Heart right ventricle (tissue), 16 donors: ENCODE results near the gene PROK1. TPM values are rescaled to one million over a fixed set of nuclear protein-coding genes. Genes with fewer than 3 reads are reported as not detected.

Experiments used
- ATAC-seq, 8 donors: fragments of 200-7000 bp; cut with Tn5 transposase; one replicate each; pipeline ENCODE4 v1.9.1; 2020; ENCODE audit warnings: mild to moderate bottlenecking in 8 of 8, moderate library complexity in 8 of 8, moderate number of reproducible peaks in 1 of 8
- DNase-seq, 2 donors: peaks; one replicate each; pipeline ENCODE4 v3.0.0-alpha.2; 2020
- H3K27ac ChIP-seq, 10 donors: fragments of 200-600 bp; sonication (generic) in 2 of 10; one replicate each; pipeline versions ENCODE4 v1.5.0 to v1.8.0; 2020 to 2022; ENCODE audit warnings: mild to moderate bottlenecking in 3 of 10
- H3K27me3 ChIP-seq, 7 donors: fragments of 200-600 bp; one replicate each; pipeline ENCODE4 v1.8.0; 2021 to 2022; ENCODE audit warnings: mild to moderate bottlenecking in 2 of 7
- H3K36me3 ChIP-seq, 9 donors: fragments of 200-600 bp; sonication (generic) in 1 of 9; one replicate each; pipeline versions ENCODE4 v1.5.0 to v1.8.0; 2020 to 2022; ENCODE audit warnings: mild to moderate bottlenecking in 2 of 9
- H3K4me1 ChIP-seq, 9 donors: fragments of 200-600 bp; sonication (generic) in 1 of 9; one replicate each; pipeline versions ENCODE4 v1.5.0 to v1.8.0; 2020 to 2022; ENCODE audit warnings: mild to moderate bottlenecking in 4 of 9
- H3K4me3 ChIP-seq, 10 donors: fragments of 200-600 bp; sonication (generic) in 2 of 10; one replicate each; pipeline versions ENCODE4 v1.5.0 to v1.8.0; 2020 to 2022; ENCODE audit warnings: mild to moderate bottlenecking in 7 of 10, moderate library complexity in 2 of 10
- H3K9me3 ChIP-seq, 11 donors: fragments of 200-600 bp in 10 of 11; sonication (generic) in 2 of 11; one replicate each; pipeline versions ENCODE4 v1.5.0 to v1.8.0; 2013 to 2022; ENCODE audit warnings: mild to moderate bottlenecking in 2 of 11, control low read depth in 1 of 11, moderate library complexity in 1 of 11
- WGBS, 2 donors: extraction: QIAGEN DNeasy Blood & Tissue Kit; methylation state at CpG; one replicate each; pipeline ENCODE4 v1.1.7; 2013; ENCODE audit warnings: inconsistent platforms in 1 of 2; 5-methylcytosine and 5-hydroxymethylcytosine counted together
- intact Hi-C, 10 donors: fragments of 100-400 bp; cut with DNase I; formaldehyde crosslinking; loops; one replicate each; pipeline versions ENCODE4 v1.11.1 to v1.14.2; 2022
- polyA plus RNA-seq, 2 donors: library from polyadenylated mRNA; stranded (reverse); fragments of 200-250 nt; gene quantifications; one replicate each; pipeline ENCODE4 v1.2.3, GENCODE V29; 2013
- total RNA-seq, 10 donors: library from RNA; stranded (reverse); fragmentation: NEBNext Ultra II Directional in 3 of 10; extraction: Animal tissue kit (Norgen Biotek cat#: 25700) in 3 of 10; gene quantifications; one replicate each; pipeline versions ENCODE4 v1.2.1 to v1.2.4, GENCODE V29; 2021 to 2023
- TF ChIP-seq, protein P1 (sequence below), 9 donors: fragments of 200-600 bp; sonication (generic) in 2 of 9; IDR thresholded peaks; one replicate each; pipeline versions ENCODE4 v1.5.0 to v1.8.0; 2021 to 2022; ENCODE audit warnings: antibody characterized with exemption in 9 of 9, mild to moderate bottlenecking in 5 of 9, moderate library complexity in 1 of 9
- donor health status: Arrhythmogenic right ventricular cardiomyopathy.
- donor health status: ischemic (EF 13 %, LVEDD 7.1; RV severe dilation, severe dysfunction).
- donor health status: healthy with polysubstance abuse.
- donor health status: DM: no; HTN: yes; CAD: no.
- donor health status: DM: no; HTN: no; CAD: no.
- donor health status: ischemic (EF 25% LVEDD 6.9; RV normal size, moderate dysfunction).
- donor health status: ischemic (EF 25% LVEDD 5.7; RV mildly dilated, moderate dysfunction).
- donor health status: healthy.
- donor health status: DM: yes; HTN: yes; CAD: no.
- donor health status: Ischemic cardiomyopathy.
- donor health status: ischemic (EF 35%, LVEDD 5.7; RV mildly dilated, moderate dysfunction).
- donor health status: nonischemic (EF 11% LVEDD 7.7; RV severe dilation, severe dysfunction).
- donor health status: DM: yes; HTN: yes; CAD: no.
- donor health status: PGD.
- donor health status: ischemic (EF 29% LVEDD 5.4; RV normal size, mild dysfunction).
- donor health status: nonischemic (EF 23%, LVEDD 6.1; RV moderate dilation, normal function).

The PROK1 gene
- total and polyA plus RNA-seq, 12 donors, result 0.07 to 6.8 (median 0.29) TPM; not detected in 5

DNA sequence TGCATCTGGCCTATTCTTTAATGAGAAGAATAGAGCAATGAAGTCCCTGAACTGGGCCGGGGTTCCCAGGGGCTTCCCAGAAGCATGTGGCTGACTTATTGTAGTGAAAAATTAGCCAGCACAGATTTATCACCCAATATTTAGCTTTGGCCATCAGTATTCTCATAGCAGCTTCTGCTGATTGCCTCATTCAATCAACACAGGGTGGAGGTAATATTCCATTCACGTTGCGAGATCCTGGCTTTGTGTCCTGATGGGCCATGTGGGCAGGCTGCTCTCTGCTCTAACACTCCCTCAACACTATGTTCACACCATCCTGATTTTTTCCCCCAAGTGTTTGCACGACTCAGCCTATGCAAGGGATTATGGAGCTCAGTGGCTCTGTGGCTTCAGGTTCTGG, 22.0 kb upstream of the PROK1 start:
- no peak for ATAC-seq
- no peaks in the 10 kb centered on the region for H3K36me3 ChIP-seq
- H3K4me3 ChIP-seq, result no peak overlapping the region
- 74 to 79% methylated on average over 4 of the region's 4 CpGs for WGBS, 2 donors
- intact Hi-C loops, result no loop called here
- no peak overlapping the region for H3K27ac ChIP-seq
- H3K4me1 ChIP-seq, result peaks cover 0 to 20% (median 11%) of the 10 kb centered on the region in 9 donors
- TF ChIP-seq, protein P1, sequence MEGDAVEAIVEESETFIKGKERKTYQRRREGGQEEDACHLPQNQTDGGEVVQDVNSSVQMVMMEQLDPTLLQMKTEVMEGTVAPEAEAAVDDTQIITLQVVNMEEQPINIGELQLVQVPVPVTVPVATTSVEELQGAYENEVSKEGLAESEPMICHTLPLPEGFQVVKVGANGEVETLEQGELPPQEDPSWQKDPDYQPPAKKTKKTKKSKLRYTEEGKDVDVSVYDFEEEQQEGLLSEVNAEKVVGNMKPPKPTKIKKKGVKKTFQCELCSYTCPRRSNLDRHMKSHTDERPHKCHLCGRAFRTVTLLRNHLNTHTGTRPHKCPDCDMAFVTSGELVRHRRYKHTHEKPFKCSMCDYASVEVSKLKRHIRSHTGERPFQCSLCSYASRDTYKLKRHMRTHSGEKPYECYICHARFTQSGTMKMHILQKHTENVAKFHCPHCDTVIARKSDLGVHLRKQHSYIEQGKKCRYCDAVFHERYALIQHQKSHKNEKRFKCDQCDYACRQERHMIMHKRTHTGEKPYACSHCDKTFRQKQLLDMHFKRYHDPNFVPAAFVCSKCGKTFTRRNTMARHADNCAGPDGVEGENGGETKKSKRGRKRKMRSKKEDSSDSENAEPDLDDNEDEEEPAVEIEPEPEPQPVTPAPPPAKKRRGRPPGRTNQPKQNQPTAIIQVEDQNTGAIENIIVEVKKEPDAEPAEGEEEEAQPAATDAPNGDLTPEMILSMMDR (IDR thresholded peaks at IDR 0.05), result no peak
- peaks cover 0 to 3% (median 0%) of the 10 kb centered on the region in 7 donors for H3K27me3 ChIP-seq
- no peak for DNase-seq
- H3K9me3 ChIP-seq, result no peaks in the 10 kb centered on the region

DNA sequence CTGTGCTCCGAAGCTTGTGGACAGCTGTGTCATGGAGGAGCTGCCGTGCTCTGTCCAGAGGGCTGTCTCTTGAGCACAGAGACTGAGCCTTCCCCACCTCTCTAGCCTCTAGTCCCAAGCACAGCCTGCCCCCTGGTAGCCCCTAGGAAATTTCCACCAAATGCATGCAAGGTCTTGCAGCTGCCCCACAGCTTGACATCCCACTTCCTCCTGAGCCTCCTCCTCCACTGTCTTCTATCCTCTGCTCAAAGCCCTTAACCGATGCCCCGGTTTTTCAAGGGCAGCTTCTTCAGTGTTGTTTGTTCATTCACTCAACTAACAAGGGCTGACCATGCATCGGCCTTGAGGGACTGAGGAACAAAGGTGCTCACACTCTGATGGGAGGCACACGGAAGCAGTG, 20.6 kb upstream of the PROK1 start:
- Histone ChIP-seq H3K4me3 (no peak overlapping the region), H3K9me3 (no peaks in the 10 kb centered on the region), H3K4me1 (peaks cover 0 to 22% (median 10%) of the 10 kb centered on the region in 9 donors), H3K27me3 (peaks cover 0 to 3% (median 0%) of the 10 kb centered on the region in 7 donors), H3K36me3 (no peaks in the 10 kb centered on the region), H3K27ac (no peak overlapping the region)
- intact Hi-C loops, result no loop called here
- DNase-seq (no peak), ATAC-seq (no peak)
- TF ChIP-seq, protein P1 (IDR thresholded peaks at IDR 0.05), result no peak
- WGBS, 2 donors, result 68 to 79% methylated on average over 6 of the region's 6 CpGs

DNA sequence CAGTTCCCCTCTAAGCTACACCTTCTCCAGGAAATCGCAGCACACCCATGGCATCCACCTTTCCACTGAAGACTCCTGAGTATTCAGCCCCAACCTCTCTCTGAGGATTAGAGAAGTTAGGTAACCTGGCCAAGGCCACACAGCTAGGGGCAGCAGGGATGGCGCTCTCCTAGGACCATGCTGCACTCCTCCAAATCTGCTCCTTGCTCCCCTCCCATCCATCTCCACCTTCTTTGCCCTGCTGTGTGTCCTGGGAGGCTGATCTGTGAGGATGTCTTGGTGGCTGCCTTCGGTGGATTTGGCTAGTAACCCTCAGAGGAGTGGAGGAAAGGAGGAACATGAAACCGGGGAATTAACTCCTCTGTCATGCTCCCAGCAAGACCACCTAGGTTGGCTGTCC, 20.0 kb upstream of the PROK1 start:
- H3K4me1 ChIP-seq, result peaks cover 0 to 22% (median 6%) of the 10 kb centered on the region in 9 donors
- 82 to 89% methylated on average over 4 of the region's 4 CpGs for WGBS, 2 donors

DNA sequence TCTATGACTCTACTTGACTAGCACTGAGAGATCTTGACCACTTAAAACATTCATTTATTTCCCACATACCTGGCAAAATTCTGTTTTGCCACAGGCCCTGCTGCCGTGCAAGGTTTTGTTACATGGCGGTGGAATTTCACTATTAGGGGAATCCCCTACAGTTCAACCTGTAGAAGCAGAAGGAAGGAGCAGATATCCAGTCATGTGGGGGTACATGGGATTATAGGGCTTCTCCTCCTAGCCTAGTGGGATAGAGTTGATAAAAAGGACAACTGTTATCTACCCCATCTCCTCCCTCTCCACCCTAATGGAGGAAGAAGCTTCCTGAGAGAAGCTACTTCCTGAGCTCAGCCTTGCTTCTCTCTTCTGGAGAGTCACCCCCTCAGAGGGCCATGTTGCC, 17.7 kb upstream of the PROK1 start:
- Histone ChIP-seq H3K36me3 (no peaks in the 10 kb centered on the region), H3K27me3 (peaks cover 0 to 3% (median 0%) of the 10 kb centered on the region in 7 donors), H3K4me1 (peaks cover 0 to 22% (median 6%) of the 10 kb centered on the region in 9 donors), H3K27ac (no peak overlapping the region), H3K4me3 (no peak overlapping the region), H3K9me3 (no peaks in the 10 kb centered on the region)
- ATAC-seq (peak in 1 of 8 donors; percentile 16), DNase-seq (no peak)
- WGBS, 2 donors, result 90 to 93% methylated on average over 2 of the region's 2 CpGs
- intact Hi-C loops, result no loop called here
- TF ChIP-seq, protein P1 (IDR thresholded peaks at IDR 0.05), result no peak

More for the DNA sequence above, 20.0 kb upstream of the PROK1 start:
- intact Hi-C loops, result no loop called here
- Histone ChIP-seq H3K4me3 (no peak overlapping the region), H3K36me3 (no peaks in the 10 kb centered on the region), H3K27ac (no peak overlapping the region), H3K9me3 (no peaks in the 10 kb centered on the region), H3K27me3 (peaks cover 0 to 3% (median 0%) of the 10 kb centered on the region in 7 donors)
- TF ChIP-seq, protein P1 (IDR thresholded peaks at IDR 0.05), result no peak
- DNase-seq, result no peak
- ATAC-seq, result no peak
